ENCODE results near the gene COL25A1.

The COL25A1 gene

GRCh38 chr4:108852691-108853090, 449.8 kb downstream of the COL25A1 start:
- no peak for DNase-seq (ENCODE audit: low read depth in 2 of 2)

- DNase-seq (ENCODE audit: low read depth in 2 of 2): no peak
Observed at GRCh38 chr4:108851366-108851765, 451.1 kb downstream of the COL25A1 start.

DNA sequence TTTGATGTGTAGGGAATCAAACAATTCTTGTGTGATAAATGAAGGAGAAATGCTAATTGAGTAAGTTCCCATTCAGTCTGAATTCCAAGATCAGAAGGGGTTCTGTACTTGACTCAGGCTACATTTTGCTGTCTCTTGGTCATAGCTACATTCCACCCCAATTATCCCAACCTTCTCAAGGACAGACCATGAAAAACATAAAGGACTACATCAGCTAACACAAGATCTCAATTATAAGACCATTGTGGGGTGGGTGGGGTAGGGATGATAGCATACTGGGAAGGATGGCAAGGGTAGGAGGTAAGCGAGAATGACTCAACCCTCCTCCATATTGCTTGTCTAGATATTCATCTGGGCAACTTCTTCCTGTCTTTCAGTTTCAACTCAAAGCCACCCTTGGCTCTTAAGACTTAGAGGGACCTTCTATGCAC, 452.2 kb downstream of the COL25A1 start:
- no peak for DNase-seq (ENCODE audit: low read depth in 2 of 2)

GRCh38 chr4:108849611-108850168, 452.8 kb downstream of the COL25A1 start:
- no peak for DNase-seq (ENCODE audit: low read depth in 2 of 2)

- no peak for DNase-seq (ENCODE audit: low read depth in 2 of 2)
Observed at GRCh38 chr4:108846568-108846967, 455.9 kb downstream of the COL25A1 start.

DNA sequence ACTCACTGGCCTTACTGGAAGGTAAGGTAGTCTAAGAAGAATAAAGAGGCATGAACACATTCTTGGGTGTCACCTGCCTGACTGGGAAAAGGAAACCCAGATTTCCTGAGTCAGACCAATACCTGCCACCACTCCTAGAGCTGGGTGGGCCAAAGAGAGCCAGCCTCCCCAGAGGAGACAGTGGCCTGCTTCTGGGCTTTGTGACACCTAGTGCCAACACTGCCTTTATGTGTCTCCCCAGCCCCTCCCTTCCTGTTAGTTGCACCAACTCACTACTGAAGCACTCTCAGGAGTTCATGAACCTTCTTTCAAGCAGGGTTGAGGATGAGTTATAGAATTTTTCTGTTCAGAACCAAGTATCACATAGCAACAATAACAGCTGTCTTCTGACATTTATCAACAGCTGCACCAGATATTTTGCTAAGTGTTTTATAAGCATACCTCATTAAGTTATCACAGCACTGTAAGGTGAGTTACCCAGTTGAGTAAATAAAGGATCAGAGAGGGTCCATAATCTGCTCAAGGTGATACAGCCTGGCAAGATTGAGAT, 462.0 kb downstream of the COL25A1 start:
- no peak for DNase-seq (ENCODE audit: low read depth in 2 of 2)

GRCh38 chr4:108839333-108839732, 463.1 kb downstream of the COL25A1 start:
- DNase-seq (ENCODE audit: low read depth in 2 of 2): no peak

- no peak for DNase-seq (ENCODE audit: low read depth in 2 of 2)
Observed at GRCh38 chr4:108838451-108838850, 464.0 kb downstream of the COL25A1 start.

DNA sequence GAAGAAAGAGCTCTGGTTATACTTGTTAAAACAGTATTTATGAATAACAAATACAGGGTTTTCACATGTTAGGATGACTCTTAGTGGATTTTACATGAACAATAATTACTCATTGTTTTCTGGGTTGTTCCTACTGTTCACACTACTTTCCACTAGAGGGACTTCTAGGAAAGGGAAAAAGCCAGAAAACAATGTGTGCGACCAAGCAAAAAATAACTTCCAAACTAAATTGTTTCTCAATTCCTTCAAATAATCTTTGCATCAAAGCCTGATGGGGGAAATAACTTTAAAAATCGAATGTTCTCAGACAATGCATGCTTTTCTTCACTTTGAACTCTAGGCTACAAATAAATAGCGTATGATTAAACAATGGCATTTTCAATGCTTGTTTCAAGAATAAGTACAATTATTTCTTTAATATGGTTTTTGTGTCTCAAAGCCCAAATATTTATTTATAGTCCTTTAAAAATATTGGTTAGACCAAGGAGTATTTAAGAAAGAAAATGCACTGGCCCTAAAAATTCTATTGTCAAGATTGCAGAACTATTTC, 467.5 kb downstream of the COL25A1 start:
- DNase-seq (ENCODE audit: low read depth in 2 of 2): no peak

- no peak for DNase-seq (ENCODE audit: low read depth in 2 of 2)
Observed at GRCh38 chr4:108834166-108834834, 468.2 kb downstream of the COL25A1 start.

DNA sequence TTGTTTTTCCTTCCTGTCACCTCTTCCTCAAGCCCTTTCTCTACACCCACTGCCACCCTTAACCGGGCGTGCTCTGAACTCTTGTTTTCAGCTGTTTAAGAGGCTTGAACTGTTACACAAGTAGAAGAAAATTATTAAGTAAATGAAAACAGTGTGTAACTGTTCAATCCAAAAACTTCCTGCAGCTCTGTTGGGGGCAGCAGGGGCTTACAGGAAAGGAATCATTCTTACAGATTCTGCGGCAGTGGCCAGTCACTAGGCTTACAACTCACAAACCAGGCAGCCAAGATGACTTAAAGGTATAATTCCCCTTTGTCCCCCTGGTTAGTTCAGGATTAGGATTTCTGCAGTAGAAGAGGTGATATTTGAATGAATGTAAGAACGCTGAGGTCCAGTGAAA, 469.4 kb downstream of the COL25A1 start:
- DNase-seq (ENCODE audit: low read depth in 2 of 2): no peak

- no peak for DNase-seq (ENCODE audit: low read depth in 2 of 2)
Observed at GRCh38 chr4:108831886-108832285, 470.6 kb downstream of the COL25A1 start.

- no peak for DNase-seq (ENCODE audit: low read depth in 2 of 2)
Observed at GRCh38 chr4:108831291-108831690, 471.2 kb downstream of the COL25A1 start.

DNA sequence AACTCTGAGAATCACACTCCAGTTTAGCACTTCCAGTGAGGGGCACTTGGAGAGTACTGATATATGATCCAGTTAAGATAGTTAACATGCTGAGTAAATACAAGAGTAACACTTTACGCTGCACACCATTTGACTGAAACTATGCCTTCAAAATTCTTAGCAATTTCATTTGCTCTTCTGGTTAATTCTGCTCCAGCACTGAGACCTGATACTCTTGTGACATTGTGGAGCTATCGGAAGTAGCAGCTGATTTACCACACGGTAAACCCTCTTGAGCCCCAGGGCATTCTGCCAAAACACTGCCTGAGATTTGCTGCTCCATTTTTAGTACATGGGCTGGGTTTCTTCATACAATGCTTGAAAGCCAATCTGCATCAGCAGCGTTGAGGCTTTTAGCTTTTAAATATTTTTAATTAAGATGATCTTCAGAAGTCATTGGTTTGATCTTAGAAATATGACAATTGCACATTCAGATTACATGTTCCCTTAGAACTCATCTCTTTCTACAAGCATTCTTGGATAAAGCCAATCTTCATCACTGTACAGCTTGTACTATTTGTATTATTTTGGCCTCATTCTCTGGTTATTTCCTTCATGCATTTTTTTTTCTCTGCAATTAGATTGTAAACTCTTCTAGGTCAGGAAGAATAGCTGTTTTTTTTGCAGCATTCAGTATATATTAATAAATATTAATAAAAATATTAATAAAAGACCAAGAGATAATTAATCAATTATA, 471.8 kb downstream of the COL25A1 start:
- DNase-seq (ENCODE audit: low read depth in 2 of 2): no peak

- DNase-seq (ENCODE audit: low read depth in 2 of 2): no peak
Observed at GRCh38 chr4:108829966-108830492, 472.4 kb downstream of the COL25A1 start.

- no peak for DNase-seq (ENCODE audit: low read depth in 2 of 2)
Observed at GRCh38 chr4:108828620-108829019, 473.8 kb downstream of the COL25A1 start.

- no peak for DNase-seq (ENCODE audit: low read depth in 2 of 2)
Observed at GRCh38 chr4:108825737-108826136, 476.7 kb downstream of the COL25A1 start.

GRCh38 chr4:108821351-108821930, 481.0 kb downstream of the COL25A1 start:
- no peak for DNase-seq (ENCODE audit: low read depth in 2 of 2)

- no peak for DNase-seq (ENCODE audit: low read depth in 2 of 2)
Observed at GRCh38 chr4:108820492-108821350, 481.7 kb downstream of the COL25A1 start.

DNA sequence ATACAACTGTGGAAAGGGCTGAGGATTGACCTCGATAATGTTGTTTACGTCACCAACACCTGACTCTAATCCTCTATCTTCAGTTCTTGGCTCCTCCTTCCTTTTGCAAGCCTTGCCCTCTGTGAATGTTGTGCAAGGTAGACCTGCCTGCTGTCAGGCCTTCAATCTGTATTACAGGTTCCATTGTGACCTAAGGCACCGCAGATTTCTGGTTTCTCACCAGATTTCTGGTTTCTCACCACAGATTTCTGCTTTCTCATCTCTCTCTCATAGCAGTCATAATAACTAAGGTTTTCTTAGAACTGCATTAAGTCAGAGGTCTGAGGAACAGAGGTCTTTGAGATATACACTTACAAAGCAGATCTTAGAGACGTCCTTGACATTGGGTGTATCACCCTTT, 488.1 kb downstream of the COL25A1 start:
- no peak for DNase-seq (ENCODE audit: low read depth in 2 of 2)

DNA sequence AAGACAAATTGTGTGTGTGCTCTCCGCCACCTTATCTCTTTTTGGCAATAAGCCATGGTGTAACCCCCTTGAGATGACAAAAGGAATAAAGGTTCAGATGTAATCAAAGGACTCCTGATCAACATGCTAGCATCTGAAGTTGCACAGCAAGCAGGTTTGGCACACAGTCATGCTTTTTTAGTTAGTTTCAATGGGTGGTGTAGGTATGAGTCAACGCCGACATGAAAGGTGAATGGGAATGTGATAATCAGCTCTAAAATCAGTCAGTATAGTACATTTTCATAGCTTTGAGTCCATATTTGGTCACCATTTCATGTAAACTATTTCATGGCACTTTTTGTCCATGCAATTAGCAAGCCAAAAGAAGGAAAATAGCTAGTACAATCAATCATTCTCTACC, 489.2 kb downstream of the COL25A1 start:
- no peak for DNase-seq (ENCODE audit: low read depth in 2 of 2)

Data from activated CD8-positive, alpha-beta memory T cell treated with anti-CD3 and anti-CD28 coated beads for 4 hours (primary cell).